Stimulated activated CD4-positive, alpha-beta T cell treated with anti-CD3 and anti-CD28 coated beads, Interleukin-1b, Interleukin-23, amount 100 ng/mL, for 48 hours (primary cell): ENCODE results near the gene FEZF1.

ENCODE experiments used
- DNase-seq: peaks from one replicate; pipeline ENCODE4 v3.0.0-alpha.2; 2020

FEZF1 gene

GRCh38 chr7:122304319-122304975, at the start of gene FEZF1:
Gene FEZF1, minus strand, starts transcription at chr7:122304750. Its CDS starts 313 bp downstream, at chr7:122304437.
- DNase-seq, result no peak

GRCh38 chr7:122352454-122352853, 47.9 kb upstream of the FEZF1 start:
- DNase-seq, result no peak

- no peak for DNase-seq
Measured at GRCh38 chr7:122350701-122351100, 46.2 kb upstream of the FEZF1 start.

GRCh38 chr7:122344303-122344620, 39.7 kb upstream of the FEZF1 start:
- DNase-seq, result no peak

- no peak for DNase-seq
Measured at GRCh38 chr7:122343601-122344302, 39.2 kb upstream of the FEZF1 start.

GRCh38 chr7:122340427-122340826, 35.9 kb upstream of the FEZF1 start:
- DNase-seq, result no peak

GRCh38 chr7:122339145-122339904, 34.8 kb upstream of the FEZF1 start:
- no peak for DNase-seq

GRCh38 chr7:122337011-122337410, 32.5 kb upstream of the FEZF1 start:
- DNase-seq, result no peak

- no peak for DNase-seq
Measured at GRCh38 chr7:122329145-122329802, 24.7 kb upstream of the FEZF1 start.

- no peak for DNase-seq
Measured at GRCh38 chr7:122327969-122328368, 23.4 kb upstream of the FEZF1 start.

GRCh38 chr7:122316467-122317388, 12.2 kb upstream of the FEZF1 start:
- DNase-seq, result no peak

GRCh38 chr7:122315507-122316466, 11.2 kb upstream of the FEZF1 start:
- DNase-seq, result no peak

GRCh38 chr7:122314284-122314683, 9.7 kb upstream of the FEZF1 start:
- DNase-seq, result no peak

- no peak for DNase-seq
Measured at GRCh38 chr7:122312789-122313188, 8.2 kb upstream of the FEZF1 start.

- no peak for DNase-seq
Measured at GRCh38 chr7:122311734-122312450, 7.3 kb upstream of the FEZF1 start.

- no peak for DNase-seq
Measured at GRCh38 chr7:122311050-122311700, 6.6 kb upstream of the FEZF1 start.

- no peak for DNase-seq
Measured at GRCh38 chr7:122310119-122311021, 5.8 kb upstream of the FEZF1 start.

- DNase-seq, result no peak
Measured at GRCh38 chr7:122309421-122309820, 4.9 kb upstream of the FEZF1 start.

- no peak for DNase-seq
Measured at GRCh38 chr7:122307228-122307621, 2.7 kb upstream of the FEZF1 start.
